HG02943 (cell line): Measurements from ENCODE around the gene RASA4B.
"Not testable (repeated sequence)": the region's sequence is repeated elsewhere in the genome, so short reads cannot be mapped to it uniquely, and the experiment has no call there.

Source experiments
- ATAC-seq: cut with Tn5 transposase; IDR thresholded peaks from one replicate; pipeline ENCODE4 v1.9.1; 2021; ENCODE audit warnings: mild to moderate bottlenecking, low read depth, moderate library complexity; ENCODE audit not compliant: unreplicated experiment

The RASA4B gene

GRCh38 chr7:102474736-102475435 lies 42.7 kb downstream of the RASA4B start:
- not testable (repeated sequence) for ATAC-seq

GRCh38 chr7:102474116-102474515 lies 43.5 kb downstream of the RASA4B start:
- ATAC-seq: not testable (repeated sequence)

GRCh38 chr7:102473271-102473991 lies 44.1 kb downstream of the RASA4B start:
- ATAC-seq: no peak

GRCh38 chr7:102472126-102473041 lies 45.2 kb downstream of the RASA4B start:
- no peak for ATAC-seq

GRCh38 chr7:102471791-102472125 lies 45.8 kb downstream of the RASA4B start:
- ATAC-seq: no peak

GRCh38 chr7:102469972-102470825 lies 47.4 kb downstream of the RASA4B start:
- ATAC-seq: no peak

- ATAC-seq: no peak
Measured at GRCh38 chr7:102469351-102469971, 48.1 kb downstream of the RASA4B start.

- no peak for ATAC-seq
Measured at GRCh38 chr7:102468478-102469350, 48.9 kb downstream of the RASA4B start.

GRCh38 chr7:102467581-102468477 lies 49.7 kb downstream of the RASA4B start:
- no peak for ATAC-seq

- ATAC-seq: no peak
Measured at GRCh38 chr7:102466097-102466496, 51.5 kb downstream of the RASA4B start.

GRCh38 chr7:102464577-102465280 lies 52.8 kb downstream of the RASA4B start, which contains the start of the genes ALKBH4 and LRWD1:
Gene ALKBH4, minus strand, starts transcription at chr7:102464863. Its CDS starts 27 bp downstream, at chr7:102464836.
Gene LRWD1, plus strand, starts transcription at chr7:102464984. Its CDS starts 97 bp downstream, at chr7:102465081.
- peak; percentile 78 for ATAC-seq

GRCh38 chr7:102463841-102464576 lies 53.6 kb downstream of the RASA4B start:
- ATAC-seq: peak; percentile 12

GRCh38 chr7:102460467-102460866 lies 57.1 kb downstream of the RASA4B start:
- no peak for ATAC-seq

- ATAC-seq: no peak
Measured at GRCh38 chr7:102459221-102459844, 58.2 kb downstream of the RASA4B start.

GRCh38 chr7:102457352-102457924 lies 60.1 kb downstream of the RASA4B start:
- ATAC-seq: no peak
